ENCODE measurements around the gene TEF. TPM values are rescaled to one million over a fixed set of nuclear protein-coding genes. Genes with fewer than 3 reads are reported as not detected.

TEF gene
- total RNA-seq, 1 experiment from 2014 or later, result 12.0 TPM

- TF ChIP-seq ZNF512 (CRISPR knock-in tag; IDR thresholded peaks at IDR 0.05; ENCODE audit: borderline replicate concordance) (no peak), ZNF232 (CRISPR knock-in tag; IDR thresholded peaks at IDR 0.05) (no peak), ZNF416 (CRISPR knock-in tag; IDR thresholded peaks at IDR 0.05) (no peak), ZBTB21 (CRISPR knock-in tag; IDR thresholded peaks at IDR 0.05; ENCODE audit: borderline replicate concordance) (peak; percentile 87; the same call in 1 of the 2 replicates), STAT6 (CRISPR knock-in tag; conservative IDR thresholded peaks at IDR 0.05; ENCODE audit: low read depth) (no peak), ATF6 (CRISPR knock-in tag; IDR thresholded peaks at IDR 0.05) (no peak), NFYB (CRISPR knock-in tag; conservative IDR thresholded peaks at IDR 0.05; ENCODE audit: low read depth) (peak; percentile 71), ZNF317 (CRISPR knock-in tag; IDR thresholded peaks at IDR 0.05; ENCODE audit: borderline replicate concordance, low read depth) (peak; percentile 90), PRRX2 (CRISPR knock-in tag; IDR thresholded peaks at IDR 0.05) (no peak), RELA (CRISPR knock-in tag; IDR thresholded peaks at IDR 0.05; ENCODE audit: borderline replicate concordance) (no peak), ZSCAN18 (CRISPR knock-in tag; IDR thresholded peaks at IDR 0.05) (no peak), TCF7 (CRISPR knock-in tag; IDR thresholded peaks at IDR 0.05; ENCODE audit: low read depth) (no peak), PRDM15 (CRISPR knock-in tag; IDR thresholded peaks at IDR 0.05) (no peak), FOXK1 (CRISPR knock-in tag; IDR thresholded peaks at IDR 0.05) (peak; percentile 40; the same call in 1 of the 2 replicates), ATF2 (CRISPR knock-in tag; IDR thresholded peaks at IDR 0.05; ENCODE audit: borderline replicate concordance, low read depth) (no peak), MXD4 (CRISPR knock-in tag; IDR thresholded peaks at IDR 0.05; ENCODE audit: borderline replicate concordance) (no peak), SMAD4 (CRISPR knock-in tag; IDR thresholded peaks at IDR 0.05) (no peak), CREB1 (CRISPR knock-in tag; IDR thresholded peaks at IDR 0.05) (no peak), NR1H2 (CRISPR knock-in tag; IDR thresholded peaks at IDR 0.05) (no peak), TEAD4 (CRISPR knock-in tag; IDR thresholded peaks at IDR 0.05) (no peak), IRF2 (CRISPR knock-in tag; IDR thresholded peaks at IDR 0.05; ENCODE audit: borderline replicate concordance, low read depth) (no peak), NFE2L1 (CRISPR knock-in tag; IDR thresholded peaks at IDR 0.05) (peak; percentile 28; the same call in 1 of the 2 replicates), ZBTB43 (CRISPR knock-in tag; IDR thresholded peaks at IDR 0.05) (no peak), SP1 (CRISPR knock-in tag; conservative IDR thresholded peaks at IDR 0.05) (peak; percentile 87), ZMAT4 (CRISPR knock-in tag; IDR thresholded peaks at IDR 0.05) (no peak)
Measured at GRCh38 chr22:41448189-41448808, 66.6 kb downstream of the TEF start (continued).

Data from WTC11 (cell line).